ENCODE data around the gene RELL1. TPM values are rescaled to one million over a fixed set of nuclear protein-coding genes. Genes with fewer than 3 reads are reported as not detected.
A peak's percentile ranks its signal among the peaks of the same experiment; 100 is the strongest.

RELL1 gene
- total and polyA plus RNA-seq, 10 of the 15 experiments (the other 5 are each of a cell fraction or from before 2014, with no cell fraction given) = 0.20 to 10.9 (median 3.9) TPM

GRCh38 chr4:37590016-37590415, 96.2 kb downstream of the RELL1 start (continued):
- TF ChIP-seq BCL3 (IDR thresholded peaks at IDR 0.05; ENCODE audit: borderline replicate concordance, insufficient read depth, low read depth, low read length, poor library complexity, severe bottlenecking) (no peak), SRF (IDR thresholded peaks at IDR 0.05; ENCODE audit: low read depth in 2 of 2, low read length in 2 of 2) (no peak), CREM (IDR thresholded peaks at IDR 0.05; ENCODE audit: low read depth) (no peak), RBBP5 (conservative IDR thresholded peaks at IDR 0.05) (no peak), MAX (IDR thresholded peaks at IDR 0.05; ENCODE audit: low read depth, low read length) (no peak), HDAC6 (IDR thresholded peaks at IDR 0.05; ENCODE audit: unreplicated experiment) (no peak), BRCA1 (IDR thresholded peaks at IDR 0.05; ENCODE audit: low read depth, low read length) (no peak), WRNIP1 (IDR thresholded peaks at IDR 0.05; ENCODE audit: borderline replicate concordance, low read depth, low read length) (no peak), YY1 (IDR thresholded peaks at IDR 0.05; ENCODE audit: low read depth, low read length) (no peak), TBL1XR1 (IDR thresholded peaks at IDR 0.05; ENCODE audit: low read depth, low read length) (no peak), PKNOX1 (IDR thresholded peaks at IDR 0.05) (no peak)

- DNase-seq (ENCODE audit: low read depth, low spot score) = no peak
- Histone ChIP-seq H3K27me3 (replicated peaks in 1 of 2; ENCODE audit: control insufficient read depth in 2 of 2, insufficient read depth in 2 of 2, low read length in 1 of 2) (no peaks in the 10 kb centered on the region), H3K4me3 (no peak overlapping the region), H3K79me2 (ENCODE audit: control insufficient read depth, insufficient read depth, low read length) (no peaks in the 10 kb centered on the region), H3K9ac (ENCODE audit: control insufficient read depth, insufficient read depth, low read length) (no peak overlapping the region), H4K20me1 (ENCODE audit: control insufficient read depth, insufficient read depth) (no peaks in the 10 kb centered on the region), H3K4me2 (ENCODE audit: control insufficient read depth, insufficient read depth) (no peak overlapping the region), H3K36me3 (ENCODE audit: control insufficient read depth in 2 of 2, insufficient read depth in 2 of 2, low read length in 1 of 2) (no peaks in the 10 kb centered on the region), H3K9me3 (replicated peaks; ENCODE audit: control insufficient read depth, insufficient read depth, low read length) (no peaks in the 10 kb centered on the region), H2AFZ (ENCODE audit: control insufficient read depth, low read depth, low read length) (no peak overlapping the region), H3K27ac (ENCODE audit: control insufficient read depth, insufficient read depth) (no peak overlapping the region), H3K4me1 (ENCODE audit: control insufficient read depth, insufficient read depth, low read length) (no peaks in the 10 kb centered on the region)
- no peak for TF ChIP-seq CEBPB (IDR thresholded peaks at IDR 0.05; ENCODE audit: borderline replicate concordance in 1 of 2, low read depth in 2 of 2, low read length in 2 of 2)
- 0 out of 2 replicates have a peak, but pooled peaks have one; percentile 30 for TF ChIP-seq SPI1 (IDR thresholded peaks at IDR 0.05; ENCODE audit: borderline replicate concordance, insufficient read depth, low read depth, low read length)
- TF ChIP-seq ZNF274 (IDR thresholded peaks at IDR 0.05; ENCODE audit: insufficient read depth, insufficient read length) = no peak
- no peak for TF ChIP-seq SIN3A (IDR thresholded peaks at IDR 0.05; ENCODE audit: low read depth, low read length)
- no peak for TF ChIP-seq NFYB (IDR thresholded peaks at IDR 0.05; ENCODE audit: insufficient read depth, low read depth, low read length)
- TF ChIP-seq IRF5 (IDR thresholded peaks at IDR 0.05; ENCODE audit: borderline replicate concordance) = no peak
- SMC1A ChIA-PET (ENCODE audit: uncharacterized antibody, unreplicated experiment) = no interaction called here
- CTCF ChIA-PET = interaction anchor here (1.1 kb wide), 1 partner anchor 214 kb away, joined by 3 read pairs; no protein-coding TSS in a partner anchor
- POLR2A ChIA-PET = no interaction called here
- no TSS peak for BruUV-seq (replicated peaks)
- WGBS (ENCODE audit: insufficient coverage, insufficient replicate concordance, low lambda C conversion rate, missing lambda C conversion rate) = 52% methylated on average over 9 of the region's 9 CpGs
- no peak for FAIRE-seq
- in situ Hi-C loops (cut with MboI) = no loop called here
- ATAC-seq = no peak
- intact Hi-C loops (cut with micrococcal nuclease; ENCODE audit: unreplicated experiment) = no loop called here
- RAD21 ChIA-PET (ENCODE audit: unreplicated experiment) = no interaction called here
Measured at GRCh38 chr4:37588150-37588549, 98.0 kb downstream of the RELL1 start.
